NCI-H146 (cell line): ENCODE results near the gene ARNT2.

Experiments
- DNase-seq: peaks from one replicate; lab custom pipeline; 2025; lab: John Stamatoyannopoulos, UW

The ARNT2 gene

GRCh38 chr15:80411788-80412288 lies 7.7 kb downstream of the ARNT2 start:
- DNase-seq, result peak; percentile 47

DNA sequence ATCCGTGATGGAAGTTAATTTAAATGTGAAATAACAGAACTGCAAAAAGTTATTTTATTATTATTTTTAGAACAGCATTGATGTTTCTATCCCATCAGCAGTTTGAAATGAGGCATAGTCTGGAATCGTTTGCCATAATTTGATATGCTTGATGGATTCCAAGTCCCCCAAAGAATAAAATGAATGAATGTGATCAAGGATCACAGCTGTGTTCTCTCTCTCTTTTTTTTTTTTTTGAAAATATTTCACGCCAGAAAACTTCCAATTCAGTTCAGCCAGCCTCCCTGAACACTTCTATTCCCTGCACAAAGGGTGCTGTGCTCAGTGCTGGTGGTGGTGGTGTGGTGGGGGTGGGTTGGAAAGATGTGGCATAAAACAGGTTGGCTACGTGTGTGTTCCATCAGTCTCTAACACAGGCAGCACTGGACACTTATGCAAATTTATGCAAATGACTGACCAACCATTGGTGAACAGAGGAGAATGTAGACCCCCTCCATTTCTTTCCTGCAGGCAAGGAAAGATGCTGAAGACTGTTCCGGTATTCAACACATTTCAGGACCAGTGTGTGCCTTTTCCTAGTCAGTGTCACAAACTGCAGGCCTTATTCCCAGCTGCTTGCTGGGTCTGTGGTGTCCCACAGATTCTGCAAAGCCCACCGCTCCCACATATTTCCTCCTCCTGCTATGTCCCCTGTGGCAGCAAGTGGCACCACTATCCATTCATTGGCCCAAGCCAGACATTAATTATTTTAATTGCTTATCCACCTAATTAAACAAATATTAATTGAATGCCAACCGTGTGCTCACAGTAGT lies 10.6 kb downstream of the ARNT2 start:
- DNase-seq, result no peak

DNA sequence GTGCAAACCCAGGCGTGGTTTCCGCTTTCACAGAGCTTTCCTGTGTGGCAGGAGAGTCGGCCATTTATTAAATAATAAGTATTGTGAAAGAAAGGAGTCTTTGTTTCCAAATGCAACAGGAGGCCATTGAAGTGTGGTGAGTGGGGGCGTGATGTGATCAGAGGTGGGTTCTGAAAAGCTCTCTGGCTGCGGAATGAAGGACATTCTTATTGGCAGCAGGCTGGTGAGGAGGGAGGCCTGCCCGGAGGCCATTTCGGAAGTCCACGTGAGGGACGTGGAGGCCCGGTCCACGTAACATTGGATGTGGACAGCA lies 11.1 kb downstream of the ARNT2 start:
- peak; percentile 52 for DNase-seq

DNA sequence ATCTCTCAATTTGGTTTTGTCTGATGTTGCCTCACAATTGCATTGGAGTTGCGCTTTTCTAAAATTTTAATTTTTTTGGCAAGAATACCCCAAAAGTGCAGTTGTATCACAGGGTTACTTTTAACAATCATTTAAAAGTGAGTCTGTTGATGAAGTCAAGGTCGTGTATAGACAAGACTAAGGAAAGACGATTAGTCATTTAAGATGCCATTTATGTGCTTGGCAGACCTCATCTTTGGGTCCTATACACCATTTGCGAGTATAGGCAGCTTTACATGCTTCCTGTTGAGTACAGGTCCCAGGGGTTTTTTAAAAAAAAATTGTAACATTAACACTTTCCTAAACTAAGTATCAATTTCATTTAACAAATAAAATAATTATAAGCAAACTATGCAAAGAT lies 12.5 kb downstream of the ARNT2 start:
- DNase-seq, result no peak

- peak; percentile 54 for DNase-seq
These were observed 14.8 kb downstream of the ARNT2 start for GRCh38 chr15:80418892-80419537.

DNA sequence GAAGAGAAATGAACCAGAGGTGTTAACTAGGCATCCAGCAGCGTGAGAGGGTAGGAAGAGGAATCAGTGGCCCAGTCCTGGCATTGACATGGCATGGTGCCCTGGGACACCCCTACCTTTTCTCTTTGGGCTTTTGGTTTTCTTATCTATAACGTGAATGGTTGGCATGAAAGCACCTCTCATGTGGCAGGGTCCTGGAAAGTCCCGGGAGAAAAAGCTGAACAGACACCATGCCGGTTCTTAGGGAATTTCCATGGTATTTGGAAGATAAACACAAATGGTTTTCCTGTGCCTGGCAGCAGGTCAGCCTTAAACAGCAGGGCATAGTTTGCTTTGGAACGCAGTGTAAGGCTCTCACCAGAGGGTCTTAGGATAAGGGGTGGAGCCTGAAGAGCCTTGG lies 15.4 kb downstream of the ARNT2 start:
- DNase-seq, result no peak

DNA sequence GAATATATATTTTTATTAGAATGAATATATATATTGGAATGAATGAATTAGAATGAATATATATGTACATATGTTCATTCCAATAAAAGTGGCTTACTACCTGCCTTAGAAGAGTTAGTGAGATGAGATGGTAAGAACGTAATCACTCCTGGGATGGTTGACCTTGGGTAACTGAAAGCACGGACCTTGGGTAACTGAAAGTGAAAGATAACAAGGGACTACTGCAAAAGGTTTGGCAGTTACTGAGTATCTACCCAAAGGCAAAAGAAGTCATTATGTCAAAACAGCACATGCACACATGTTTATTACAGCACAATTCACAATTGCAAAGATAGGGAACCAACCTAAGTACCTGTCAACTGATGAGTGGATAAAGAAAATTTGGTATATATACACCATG lies 16.5 kb downstream of the ARNT2 start:
- no peak for DNase-seq

- DNase-seq, result no peak
These were observed 19.0 kb downstream of the ARNT2 start for GRCh38 chr15:80423215-80423614.

GRCh38 chr15:80424381-80424780 lies 20.2 kb downstream of the ARNT2 start:
- no peak for DNase-seq

DNA sequence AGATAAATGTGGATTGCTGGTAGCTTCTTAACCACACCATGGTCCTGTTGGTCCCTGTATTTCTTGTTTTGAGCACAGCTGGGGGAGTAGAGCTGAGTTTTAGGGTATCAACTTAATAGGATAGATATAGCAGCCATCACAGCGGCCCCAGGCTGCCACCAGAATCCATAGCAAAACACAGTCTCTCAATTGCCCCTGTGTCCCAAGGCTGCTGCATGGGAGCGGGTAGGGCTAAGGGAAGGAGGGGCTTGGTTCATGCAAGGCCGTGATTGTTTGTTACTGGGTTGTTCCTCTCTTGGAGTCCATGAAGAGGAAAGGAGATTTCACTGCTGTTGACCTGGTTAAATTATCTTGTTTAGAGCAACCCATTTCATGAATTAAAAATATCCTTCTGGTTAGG lies 22.1 kb downstream of the ARNT2 start:
- no peak for DNase-seq

GRCh38 chr15:80429964-80430363 lies 25.8 kb downstream of the ARNT2 start:
- no peak for DNase-seq

DNA sequence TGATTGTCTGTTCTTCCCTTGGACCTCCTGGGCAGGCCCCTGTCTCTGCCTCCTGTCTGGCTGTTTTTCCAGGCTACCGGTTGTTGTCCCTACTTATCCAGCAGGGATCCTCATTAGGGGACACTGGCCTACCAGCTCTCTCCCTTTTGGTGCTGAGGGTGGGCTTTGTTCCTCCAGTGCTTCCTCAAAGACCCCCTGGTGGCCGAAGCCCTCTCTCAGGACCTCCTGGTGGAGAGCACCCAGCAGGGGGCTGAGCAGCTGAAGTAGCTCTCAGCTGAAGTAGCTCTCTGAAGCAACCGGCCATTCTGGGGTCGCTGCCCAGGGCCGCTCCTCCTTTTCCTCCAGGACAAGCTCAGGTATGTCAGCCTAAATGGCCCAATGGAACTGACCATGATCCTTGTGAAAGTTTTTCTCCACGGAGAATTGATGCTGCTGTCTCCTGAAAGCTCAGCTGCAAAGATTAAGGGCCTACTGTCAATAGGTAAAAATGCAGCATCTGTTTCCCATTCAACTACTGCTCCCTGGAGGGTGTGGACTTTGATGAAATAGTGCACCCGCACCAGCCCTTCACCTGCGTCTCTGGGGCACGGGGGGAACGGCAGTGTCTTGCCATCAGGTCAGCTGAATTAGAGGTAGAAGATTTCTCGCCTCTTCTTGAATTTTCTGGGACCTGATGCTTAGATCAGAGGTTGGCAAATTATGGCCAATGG lies 27.6 kb downstream of the ARNT2 start:
- DNase-seq, result peak; percentile 86

DNA sequence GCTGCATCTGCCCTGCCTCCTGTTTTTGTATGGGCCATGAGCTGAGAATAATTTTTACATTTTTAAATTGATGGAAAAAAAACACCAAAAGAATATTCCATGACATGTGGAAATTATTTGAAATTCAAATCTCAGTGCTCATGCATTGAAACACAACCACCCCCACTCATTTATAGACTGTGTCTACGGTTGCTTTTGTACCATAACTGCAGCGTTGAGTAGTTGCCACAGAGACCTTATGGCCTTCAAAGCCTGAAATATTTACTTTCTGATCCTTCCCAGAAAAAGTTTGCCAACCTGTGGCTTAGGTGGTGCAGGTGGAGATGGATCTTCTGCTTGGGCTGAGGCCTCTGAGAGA lies 28.1 kb downstream of the ARNT2 start:
- no peak for DNase-seq

DNA sequence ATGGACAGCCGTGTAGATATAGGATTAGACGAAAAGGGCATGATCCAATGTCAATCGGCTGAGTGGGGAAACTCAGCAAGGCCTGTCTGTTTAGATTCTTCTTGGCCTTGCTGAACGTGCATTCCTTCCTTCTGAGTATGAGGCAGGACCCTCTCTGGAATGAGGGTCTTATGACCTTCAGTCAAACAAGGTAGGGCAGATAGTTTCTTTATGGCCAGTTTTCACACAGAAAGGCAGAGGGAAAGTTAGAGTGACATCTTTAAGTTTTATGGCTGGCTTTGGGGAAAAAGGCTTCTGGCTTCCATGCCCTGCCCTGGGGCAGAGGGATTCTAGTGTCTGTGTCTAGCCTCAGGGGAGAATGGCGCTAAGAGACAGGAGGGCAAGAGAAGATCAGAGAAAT lies 29.7 kb downstream of the ARNT2 start:
- DNase-seq, result no peak

- DNase-seq, result no peak
These were observed 30.9 kb downstream of the ARNT2 start for GRCh38 chr15:80434926-80435720.

GRCh38 chr15:80436511-80437307 lies 32.5 kb downstream of the ARNT2 start:
- no peak for DNase-seq

- DNase-seq, result no peak
These were observed 33.2 kb downstream of the ARNT2 start for GRCh38 chr15:80437334-80437891.

GRCh38 chr15:80439140-80439539 lies 35.0 kb downstream of the ARNT2 start:
- DNase-seq, result no peak

DNA sequence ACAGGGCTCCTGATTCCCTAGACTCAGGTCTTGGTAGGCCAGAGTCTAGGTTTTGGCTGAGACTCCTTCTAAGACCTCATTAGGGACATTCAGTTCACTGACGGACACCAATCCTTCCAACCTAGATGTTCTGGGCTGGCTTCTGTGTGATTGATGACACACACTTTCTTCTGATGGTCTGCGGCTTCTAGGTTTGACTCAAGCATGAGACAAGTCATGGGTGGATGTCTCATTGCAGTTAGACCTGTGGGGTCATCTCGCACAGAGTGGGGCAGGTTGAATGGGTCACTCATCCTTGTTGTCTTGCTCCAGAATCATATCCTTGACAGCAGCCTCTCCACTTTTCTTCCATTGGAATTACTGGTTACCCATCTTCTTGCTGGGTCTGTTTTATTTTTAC lies 35.8 kb downstream of the ARNT2 start:
- DNase-seq, result no peak

DNA sequence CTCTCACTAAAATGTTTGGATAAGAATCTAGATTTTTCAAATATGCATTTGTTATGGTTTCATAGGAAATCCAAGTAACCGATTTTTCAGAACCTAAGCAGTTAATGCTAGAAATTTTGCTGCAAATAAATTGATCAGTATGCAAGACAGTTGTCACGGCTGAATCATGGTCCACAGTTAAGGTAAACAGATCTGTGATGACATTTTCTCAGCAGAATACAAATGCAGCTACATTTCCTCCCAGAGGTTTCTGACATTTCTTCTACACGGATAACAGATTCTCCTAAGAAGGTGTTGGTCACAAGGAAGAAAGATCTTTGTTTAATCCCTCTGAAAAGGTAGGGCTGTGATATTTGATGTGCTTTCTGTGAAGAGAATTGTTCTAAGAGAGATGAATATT lies 36.9 kb downstream of the ARNT2 start:
- no peak for DNase-seq

GRCh38 chr15:80441714-80442113 lies 37.5 kb downstream of the ARNT2 start:
- no peak for DNase-seq
